ENCODE measurements around the gene DNAH7. TPM values are rescaled to one million over a fixed set of nuclear protein-coding genes. Genes with fewer than 3 reads are reported as not detected.

DNAH7 gene
- total RNA-seq, 4 donors from 2014 or later: 9.9 to 21.7 (median 15.5) TPM

GRCh38 chr2:196046123-196046917 lies 22.3 kb downstream of the DNAH7 start:
- intact Hi-C loops (cut with DNase I): no loop called here
- Histone ChIP-seq H3K9me3 (no peaks in the 10 kb centered on the region), H3K4me1 (no peaks in the 10 kb centered on the region), H3K27ac (no peak overlapping the region), H3K4me3 (replicated peaks in 1 of 3) (no peak overlapping the region), H3K36me3 (no peaks in the 10 kb centered on the region), H3K27me3 (no peaks in the 10 kb centered on the region)
- WGBS, 2 donors: 88 to 95% methylated on average over 7 of the region's 7 CpGs
- no peak for DNase-seq
- TF ChIP-seq POLR2A (IDR thresholded peaks at IDR 0.05): no peak

DNA sequence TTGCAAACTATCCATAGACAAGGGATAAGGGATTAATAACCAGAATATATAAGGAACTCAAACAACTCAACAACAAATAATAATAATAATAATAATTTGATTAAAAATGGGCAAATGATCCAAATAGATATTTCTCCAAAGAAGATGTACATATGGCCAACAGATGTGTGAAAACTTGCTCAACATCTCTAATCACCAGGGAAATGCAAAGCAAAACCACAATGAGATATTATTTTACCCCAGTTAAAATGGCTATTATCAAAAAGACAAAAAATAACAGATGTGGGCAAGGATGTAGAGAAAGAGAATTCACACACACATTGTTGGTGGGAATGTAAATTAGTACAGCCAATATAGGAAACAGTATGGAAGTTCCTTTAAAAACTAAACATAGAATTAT lies 26.9 kb downstream of the DNAH7 start:
- no peak for DNase-seq
- Histone ChIP-seq H3K9me3 (no peaks in the 10 kb centered on the region), H3K36me3 (no peaks in the 10 kb centered on the region), H3K4me1 (no peaks in the 10 kb centered on the region), H3K27ac (no peak overlapping the region), H3K27me3 (no peaks in the 10 kb centered on the region), H3K4me3 (replicated peaks in 1 of 3) (no peak overlapping the region)
- TF ChIP-seq POLR2A (IDR thresholded peaks at IDR 0.05) (no peak), CTCF (IDR thresholded peaks at IDR 0.05) (no peak)
- intact Hi-C loops (cut with DNase I): no loop called here

DNA sequence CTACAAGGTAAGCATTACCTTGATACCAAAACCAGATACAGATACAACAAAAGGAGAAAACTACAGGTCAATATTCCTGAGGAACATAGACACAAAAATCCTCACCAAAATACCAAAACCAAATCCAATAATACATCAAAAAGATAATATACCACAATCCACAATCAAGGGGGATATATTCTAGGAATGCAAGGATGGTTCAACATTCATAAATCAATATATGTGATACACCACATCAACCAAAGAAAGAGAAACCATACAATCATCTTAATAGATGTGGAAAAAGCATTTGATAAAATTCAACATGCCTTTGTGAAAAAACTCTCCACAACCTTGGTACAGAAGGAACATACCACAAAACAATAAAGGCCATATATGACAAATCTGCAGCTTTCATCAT lies 28.4 kb downstream of the DNAH7 start:
- Histone ChIP-seq H3K27me3 (no peaks in the 10 kb centered on the region), H3K9me3 (no peaks in the 10 kb centered on the region), H3K27ac (no peak overlapping the region), H3K4me3 (replicated peaks in 1 of 3) (no peak overlapping the region), H3K36me3 (no peaks in the 10 kb centered on the region), H3K4me1 (no peaks in the 10 kb centered on the region)
- TF ChIP-seq CTCF (IDR thresholded peaks at IDR 0.05) (no peak), POLR2A (IDR thresholded peaks at IDR 0.05) (no peak)
- intact Hi-C loops (cut with DNase I): no loop called here
- DNase-seq: no peak

- WGBS, 2 donors: 100% methylated on average over 1 of the region's 2 CpGs
- TF ChIP-seq POLR2A (IDR thresholded peaks at IDR 0.05) (no peak), CTCF (IDR thresholded peaks at IDR 0.05) (no peak)
- no peaks in the 10 kb centered on the region for H3K36me3 ChIP-seq
- H3K9me3 ChIP-seq: no peaks in the 10 kb centered on the region
- no peaks in the 10 kb centered on the region for H3K27me3 ChIP-seq
- no peaks in the 10 kb centered on the region for H3K4me1 ChIP-seq
- no peak overlapping the region for H3K27ac ChIP-seq
- H3K4me3 ChIP-seq (replicated peaks in 1 of 3): no peak overlapping the region
- no peak for DNase-seq
- intact Hi-C loops (cut with DNase I): no loop called here
Observed at GRCh38 chr2:196036442-196036841, 32.2 kb downstream of the DNAH7 start.

- no peak for DNase-seq
- TF ChIP-seq POLR2A (IDR thresholded peaks at IDR 0.05): no peak
- TF ChIP-seq CTCF (IDR thresholded peaks at IDR 0.05): no peak
- H3K4me1 ChIP-seq: no peaks in the 10 kb centered on the region
- no peaks in the 10 kb centered on the region for H3K36me3 ChIP-seq
- intact Hi-C loops (cut with DNase I): no loop called here
- no peak overlapping the region for H3K27ac ChIP-seq
- H3K9me3 ChIP-seq: no peaks in the 10 kb centered on the region
- H3K27me3 ChIP-seq: no peaks in the 10 kb centered on the region
- H3K4me3 ChIP-seq (replicated peaks in 1 of 3): no peak overlapping the region
- WGBS, 2 donors: 89% methylated on average over 2 of the region's 2 CpGs
Observed at GRCh38 chr2:196018037-196018436, 50.6 kb downstream of the DNAH7 start.
